Lung microvascular endothelial cell (primary cell): Measurements from ENCODE around the gene GGTLC2. TPM values are rescaled to one million over a fixed set of nuclear protein-coding genes. Genes with fewer than 3 reads are reported as not detected.
"Not testable (repeated sequence)": the region's sequence is repeated elsewhere in the genome, so short reads cannot be mapped to it uniquely, and the experiment has no call there.

Source experiments
- DNase-seq, 2 donors: peaks; one replicate each; pipeline versions ENCODE4 v3.0.0 to v3.0.0-alpha.2; 2010; ENCODE audit warnings: low read depth in 2 of 2
- total RNA-seq: library from RNA; depleted of rRNA; stranded (reverse); fragments of >200 nt; gene quantifications from 2 replicates; pipeline ENCODE4 v1.2.1, GENCODE V29; 2014

Gene GGTLC2
- total RNA-seq, 1 donor from 2014 or later, result not detected

- peak in 1 of 2 donors; percentile 24 for DNase-seq
Measured at GRCh38 chr22:22636260-22636659, 8.2 kb upstream of the GGTLC2 start.

- not testable (repeated sequence) for DNase-seq
Measured at GRCh38 chr22:22638313-22638712, 6.1 kb upstream of the GGTLC2 start.

- not testable (repeated sequence) for DNase-seq
Measured at GRCh38 chr22:22642255-22642654, 2.2 kb upstream of the GGTLC2 start.

GRCh38 chr22:22645969-22646368, 1.6 kb downstream of the GGTLC2 start:
- not testable (repeated sequence) for DNase-seq

- not testable (repeated sequence) for DNase-seq
Measured at GRCh38 chr22:22647952-22648351, 3.5 kb downstream of the GGTLC2 start.

- not testable (repeated sequence) for DNase-seq
Measured at GRCh38 chr22:22648863-22649536, 4.6 kb downstream of the GGTLC2 start.

GRCh38 chr22:22649761-22650160, 5.3 kb downstream of the GGTLC2 start:
- not testable (repeated sequence) for DNase-seq

GRCh38 chr22:22650398-22650797, 6.0 kb downstream of the GGTLC2 start:
- DNase-seq, result not testable (repeated sequence)

GRCh38 chr22:22650803-22651515, 6.5 kb downstream of the GGTLC2 start:
- not testable (repeated sequence) for DNase-seq

- DNase-seq, result not testable (repeated sequence)
Measured at GRCh38 chr22:22651593-22651992, 7.2 kb downstream of the GGTLC2 start.

GRCh38 chr22:22652102-22652501, 7.7 kb downstream of the GGTLC2 start:
- DNase-seq, result not testable (repeated sequence)

- not testable (repeated sequence) for DNase-seq
Measured at GRCh38 chr22:22652573-22652972, 8.2 kb downstream of the GGTLC2 start.

- DNase-seq, result not testable (repeated sequence)
Measured at GRCh38 chr22:22653677-22654381, 9.4 kb downstream of the GGTLC2 start.

GRCh38 chr22:22655452-22656290, 11.3 kb downstream of the GGTLC2 start:
- DNase-seq, result no peak

GRCh38 chr22:22657712-22658111, 13.3 kb downstream of the GGTLC2 start:
- DNase-seq, result no peak

GRCh38 chr22:22661275-22661674, 16.9 kb downstream of the GGTLC2 start:
- DNase-seq, result no peak

GRCh38 chr22:22662095-22662494, 17.7 kb downstream of the GGTLC2 start:
- DNase-seq, result no peak

- DNase-seq, result no peak
Measured at GRCh38 chr22:22663861-22664800, 19.7 kb downstream of the GGTLC2 start.

GRCh38 chr22:22666307-22667091, 22.1 kb downstream of the GGTLC2 start:
- DNase-seq, result peak; percentile 33 to 36
